ENCODE results near the gene MCU. TPM values are rescaled to one million over a fixed set of nuclear protein-coding genes. Genes with fewer than 3 reads are reported as not detected.

MCU gene
- total RNA-seq, 4 donors from 2014 or later: 13.2 to 29.8 (median 16.3) TPM

DNA sequence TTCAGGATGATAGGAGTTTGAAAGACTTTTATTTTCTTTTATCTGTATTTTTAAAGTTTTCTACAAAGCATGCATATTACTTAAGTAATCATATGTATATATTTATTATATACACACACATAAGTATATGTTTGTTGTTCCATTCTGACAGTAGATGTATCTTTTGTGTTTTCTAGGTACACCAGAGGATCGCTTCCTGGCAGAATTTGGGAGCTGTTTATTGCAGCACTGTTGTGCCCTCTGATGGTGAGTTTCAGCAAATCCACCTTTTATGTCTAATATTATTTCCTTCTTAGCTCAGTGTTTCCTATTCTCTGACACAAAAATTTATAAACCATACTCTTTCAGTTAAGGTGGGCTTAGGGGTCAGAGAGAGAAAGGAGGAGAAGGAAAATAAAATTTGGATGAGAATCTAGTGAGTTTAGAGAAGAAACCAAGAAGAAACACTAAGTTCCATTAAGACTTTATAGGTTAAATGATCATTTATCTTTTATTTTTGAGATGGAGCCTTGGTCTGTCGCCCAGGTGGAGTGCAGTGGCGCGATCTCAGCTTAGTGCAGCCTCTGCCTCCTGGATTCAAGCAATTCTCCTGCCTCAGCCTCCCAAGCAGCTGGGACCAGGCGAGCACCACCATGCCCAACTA, 142.4 kb downstream of the MCU start:
- TF ChIP-seq, protein P1, sequence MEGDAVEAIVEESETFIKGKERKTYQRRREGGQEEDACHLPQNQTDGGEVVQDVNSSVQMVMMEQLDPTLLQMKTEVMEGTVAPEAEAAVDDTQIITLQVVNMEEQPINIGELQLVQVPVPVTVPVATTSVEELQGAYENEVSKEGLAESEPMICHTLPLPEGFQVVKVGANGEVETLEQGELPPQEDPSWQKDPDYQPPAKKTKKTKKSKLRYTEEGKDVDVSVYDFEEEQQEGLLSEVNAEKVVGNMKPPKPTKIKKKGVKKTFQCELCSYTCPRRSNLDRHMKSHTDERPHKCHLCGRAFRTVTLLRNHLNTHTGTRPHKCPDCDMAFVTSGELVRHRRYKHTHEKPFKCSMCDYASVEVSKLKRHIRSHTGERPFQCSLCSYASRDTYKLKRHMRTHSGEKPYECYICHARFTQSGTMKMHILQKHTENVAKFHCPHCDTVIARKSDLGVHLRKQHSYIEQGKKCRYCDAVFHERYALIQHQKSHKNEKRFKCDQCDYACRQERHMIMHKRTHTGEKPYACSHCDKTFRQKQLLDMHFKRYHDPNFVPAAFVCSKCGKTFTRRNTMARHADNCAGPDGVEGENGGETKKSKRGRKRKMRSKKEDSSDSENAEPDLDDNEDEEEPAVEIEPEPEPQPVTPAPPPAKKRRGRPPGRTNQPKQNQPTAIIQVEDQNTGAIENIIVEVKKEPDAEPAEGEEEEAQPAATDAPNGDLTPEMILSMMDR (IDR thresholded peaks at IDR 0.05): peak in 1 of 3 donors; percentile 32
- no peak for ATAC-seq (ENCODE audit: low FRiP score)

DNA sequence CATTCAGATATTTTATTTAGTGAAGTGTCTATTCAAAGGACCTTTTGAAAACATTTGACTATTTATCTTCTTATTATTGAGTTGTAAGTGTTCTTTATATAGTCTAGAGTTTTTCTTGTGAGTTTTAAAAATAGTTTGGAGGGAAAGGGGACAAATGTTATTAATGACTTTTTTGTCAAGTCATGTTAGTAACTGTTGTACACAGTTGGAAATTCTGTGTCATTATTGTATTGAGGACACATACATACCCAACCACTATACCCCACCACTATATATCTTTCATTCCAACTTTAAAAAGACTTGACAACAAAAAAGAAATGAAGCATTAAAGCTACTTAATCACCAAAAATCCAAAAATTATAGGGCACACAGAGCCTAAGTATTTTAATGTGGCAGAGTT, 148.4 kb downstream of the MCU start:
- DNase-seq (ENCODE audit: low spot score) (no peak), ATAC-seq (ENCODE audit: low FRiP score) (no peak)
- TF ChIP-seq, protein P1 (IDR thresholded peaks at IDR 0.05): no peak

More for the DNA sequence above, 142.4 kb downstream of the MCU start:
- no peak for DNase-seq (ENCODE audit: low spot score)

GRCh38 chr10:72841487-72841886, 149.5 kb downstream of the MCU start:
- TF ChIP-seq, protein P1 (IDR thresholded peaks at IDR 0.05): no peak
- no peak for DNase-seq (ENCODE audit: low spot score)
- no peak for ATAC-seq (ENCODE audit: low FRiP score)

- DNase-seq (ENCODE audit: low spot score) (no peak), ATAC-seq (ENCODE audit: low FRiP score) (no peak)
- TF ChIP-seq, protein P1 (IDR thresholded peaks at IDR 0.05): no peak
Observed at GRCh38 chr10:72842164-72842563, 150.2 kb downstream of the MCU start.

GRCh38 chr10:72846238-72846637, 154.3 kb downstream of the MCU start:
- DNase-seq (ENCODE audit: low spot score) (no peak), ATAC-seq (ENCODE audit: low FRiP score) (no peak)
- TF ChIP-seq, protein P1 (IDR thresholded peaks at IDR 0.05): no peak

DNA sequence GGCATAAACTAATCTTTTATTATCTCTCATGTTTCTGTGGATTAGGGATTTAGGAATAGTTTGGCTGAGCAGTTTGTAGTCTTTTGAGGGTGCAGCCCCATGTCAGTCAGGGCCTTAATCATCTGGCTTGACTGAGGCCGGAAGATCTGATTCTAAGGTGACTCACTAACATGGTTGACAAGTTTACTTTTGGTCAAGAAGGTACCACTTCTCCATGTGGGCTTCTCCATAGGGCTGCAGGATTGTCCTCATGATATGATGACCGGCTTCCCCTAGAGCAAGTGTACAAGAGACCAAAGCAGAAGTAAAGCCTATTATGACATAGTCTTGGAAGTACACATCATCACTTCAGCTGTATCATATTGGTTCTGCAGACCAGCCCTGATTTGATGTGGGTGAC, 155.7 kb downstream of the MCU start:
- ATAC-seq (ENCODE audit: low FRiP score) (no peak), DNase-seq (ENCODE audit: low spot score) (no peak)
- TF ChIP-seq, protein P1 (IDR thresholded peaks at IDR 0.05): no peak

GRCh38 chr10:72850861-72851260, 158.9 kb downstream of the MCU start:
- TF ChIP-seq, protein P1 (IDR thresholded peaks at IDR 0.05): no peak
- DNase-seq (ENCODE audit: low spot score) (no peak), ATAC-seq (ENCODE audit: low FRiP score) (no peak)
